ENCODE data around the gene PPP2R1B. TPM values are rescaled to one million over a fixed set of nuclear protein-coding genes. Genes with fewer than 3 reads are reported as not detected.

The PPP2R1B gene
- total and polyA plus RNA-seq, 2 of the 8 experiments (the other 6 are each of a cell fraction or from before 2014, with no cell fraction given) = 25.8 to 87.0 TPM

- TF ChIP-seq SIX5 (IDR thresholded peaks at IDR 0.05; ENCODE audit: low read depth, low read length) = no peak
- no peak for TF ChIP-seq HDAC6 (IDR thresholded peaks at IDR 0.05; ENCODE audit: low read depth, low read length)
Measured at GRCh38 chr11:111720801-111721494, 45.2 kb downstream of the PPP2R1B start (continued).

Data from H1 (cell line).